ENCODE measurements around the gene TMLHE.

GRCh38 chrX:155514225-155514624 lies 98.5 kb downstream of the TMLHE start:
- TF ChIP-seq TCF7L2 (IDR thresholded peaks at IDR 0.05; ENCODE audit: low read depth, low read length) (no peak), KDM5A (IDR thresholded peaks at IDR 0.05; ENCODE audit: borderline replicate concordance, low read length) (no peak), REPIN1 (CRISPR knock-in tag; IDR thresholded peaks at IDR 0.05; ENCODE audit: borderline replicate concordance, low read depth) (no peak), TAF1 (CRISPR knock-in tag; IDR thresholded peaks at IDR 0.05) (no peak), MYC (CRISPR knock-in tag; IDR thresholded peaks at IDR 0.05; ENCODE audit: borderline replicate concordance) (no peak), FOXJ3 (CRISPR knock-in tag; IDR thresholded peaks at IDR 0.05; ENCODE audit: borderline replicate concordance) (no peak), RAD21 (CRISPR knock-in tag; IDR thresholded peaks at IDR 0.05) (no peak), PAX8 (CRISPR knock-in tag; IDR thresholded peaks at IDR 0.05; ENCODE audit: borderline replicate concordance) (no peak), MLX (CRISPR knock-in tag; IDR thresholded peaks at IDR 0.05) (no peak), ATF6 (CRISPR knock-in tag; conservative IDR thresholded peaks at IDR 0.05) (no peak), CTCF (CRISPR knock-in tag; IDR thresholded peaks at IDR 0.05) (no peak)
